GM23248 (cell line): ENCODE data around the gene TNFRSF1B. TPM values are rescaled to one million over a fixed set of nuclear protein-coding genes. Genes with fewer than 3 reads are reported as not detected.

Experiments
- DNase-seq: peaks from one replicate; pipeline ENCODE4 v3.0.0-alpha.2; 2015
- H2AFZ ChIP-seq: fragments of 200-600 bp; sonication (generic); 2 replicates; pipeline ENCODE4 v1.6.1; 2016; ENCODE audit warnings: antibody characterized with exemption
- H3F3A ChIP-seq: fragments of 200-600 bp; sonication (generic); 2 replicates; pipeline ENCODE4 v1.6.1; 2016; ENCODE audit warnings: mild to moderate bottlenecking, antibody characterized with exemption, mixed run types; ENCODE audit not compliant: insufficient read depth
- H3K27ac ChIP-seq: fragments of 200-600 bp; sonication (generic); 2 replicates; pipeline ENCODE4 v1.5.1; 2016; ENCODE audit warnings: mild to moderate bottlenecking
- H3K27me3 ChIP-seq: fragments of 200-600 bp; sonication (generic); replicated peaks from 2 replicates; pipeline ENCODE4 v1.6.1; 2016; ENCODE audit warnings: mild to moderate bottlenecking; ENCODE audit not compliant: insufficient read depth
- H3K36me3 ChIP-seq: fragments of 200-600 bp; sonication (generic); 2 replicates; pipeline ENCODE4 v1.6.1; 2016; ENCODE audit warnings: low read depth, mild to moderate bottlenecking
- H3K4me1 ChIP-seq: fragments of 200-600 bp; sonication (generic); 2 replicates; pipeline ENCODE4 v1.6.1; 2016; ENCODE audit warnings: mild to moderate bottlenecking; ENCODE audit not compliant: insufficient read depth
- H3K4me2 ChIP-seq: fragments of 200-600 bp; sonication (generic); one replicate; pipeline ENCODE4 v1.6.1; 2016; ENCODE audit warnings: mild to moderate bottlenecking; ENCODE audit not compliant: unreplicated experiment
- H3K4me3 ChIP-seq: fragments of 200-600 bp; sonication (generic); 2 replicates; pipeline ENCODE4 v1.5.1; 2016; ENCODE audit warnings: mild to moderate bottlenecking
- H3K79me2 ChIP-seq: fragments of 200-600 bp; sonication (generic); 2 replicates; pipeline ENCODE4 v1.6.1; 2016; ENCODE audit warnings: mild to moderate bottlenecking; ENCODE audit not compliant: insufficient read depth
- H3K9ac ChIP-seq: fragments of 200-600 bp; sonication (generic); 2 replicates; pipeline ENCODE4 v1.6.1; 2016; ENCODE audit warnings: mild to moderate bottlenecking
- H3K9me2 ChIP-seq: fragments of 200-600 bp; sonication (generic); 2 replicates; pipeline ENCODE4 v1.6.1; 2016; ENCODE audit warnings: mixed run types, mild to moderate bottlenecking, moderate library complexity; ENCODE audit not compliant: insufficient read depth
- H3K9me3 ChIP-seq: fragments of 200-600 bp; sonication (generic); one replicate; pipeline ENCODE4 v1.6.1; 2017; ENCODE audit warnings: low read depth
- H4K20me1 ChIP-seq: fragments of 200-600 bp; sonication (generic); 2 replicates; pipeline ENCODE4 v1.6.0; 2016; ENCODE audit not compliant: insufficient read depth
- EZH2 ChIP-seq: fragments of 200-600 bp; sonication (generic); IDR thresholded peaks from 2 replicates; pipeline ENCODE4 v1.6.1; 2018; ENCODE audit warnings: antibody characterized with exemption, mild to moderate bottlenecking; ENCODE audit not compliant: insufficient read depth, poor library complexity, severe bottlenecking
- EZH2phosphoT487 ChIP-seq: fragments of 200-600 bp; sonication (generic); IDR thresholded peaks from 2 replicates; pipeline ENCODE4 v1.6.1; 2018; ENCODE audit warnings: antibody characterized with exemption, moderate library complexity, mild to moderate bottlenecking, low read depth; ENCODE audit not compliant: insufficient read depth
- WGBS, 2 experiments: methylation state at CpG; one replicate each; pipeline ENCODE4 v1.1.6; 2015 to 2017; ENCODE audit warnings: low lambda C conversion rate in 2 of 2, low coverage in 1 of 2; ENCODE audit errors: missing lambda C conversion rate in 2 of 2; 5-methylcytosine and 5-hydroxymethylcytosine counted together
- in situ Hi-C: fragments of 300-500 bp; cut with MboI; formaldehyde crosslinking; loops from 2 replicates; pipeline ENCODE4 v1.15.0; 2020
- polyA plus RNA-seq: library from polyadenylated mRNA; unstranded; fragments of >200 nt; fragmentation: Nextera tagmentation; extraction: Ambion mirVana; gene quantifications from 2 replicates; pipeline ENCODE4 v1.2.1, GENCODE V29; 2016
- total RNA-seq: library from RNA; depleted of rRNA; stranded (reverse); fragments of >200 nt; shearing (Covaris generic); gene quantifications from 2 replicates; pipeline ENCODE4 v1.2.3, GENCODE V29; 2014

TNFRSF1B gene
- total and polyA plus RNA-seq, 2 experiments from 2014 or later, result 1.1 to 2.9 TPM

GRCh38 chr1:12129624-12130023 lies 37.2 kb upstream of the TNFRSF1B start:
- no peak overlapping the region for H3K4me2 ChIP-seq
- TF ChIP-seq EZH2 (no peak), EZH2phosphoT487 (no peak)
- in situ Hi-C loops, result no loop called here

GRCh38 chr1:12130466-12131130 lies 36.2 kb upstream of the TNFRSF1B start:
- WGBS, 2 experiments, result 91 to 95% methylated on average over 13 of the region's 13 CpGs
- in situ Hi-C loops, result no loop called here
- Histone ChIP-seq H3K4me2 (no peak overlapping the region), H3K9me2 (no peaks in the 10 kb centered on the region), H2AFZ (no peak overlapping the region), H3K9me3 (no peaks in the 10 kb centered on the region), H3K36me3 (no peaks in the 10 kb centered on the region), H3F3A (peaks cover 17% of the 10 kb centered on the region), H4K20me1 (no peaks in the 10 kb centered on the region), H3K27ac (no peak overlapping the region), H3K4me1 (peaks cover 16% of the 10 kb centered on the region), H3K27me3 (no peaks in the 10 kb centered on the region), H3K9ac (no peak overlapping the region), H3K79me2 (no peaks in the 10 kb centered on the region), H3K4me3 (no peak overlapping the region)
- no peak for DNase-seq
- TF ChIP-seq EZH2 (no peak), EZH2phosphoT487 (no peak)

More at GRCh38 chr1:12129624-12130023, 37.2 kb upstream of the TNFRSF1B start:
- DNase-seq, result no peak
- WGBS, 2 experiments, result 85 to 88% methylated on average over 12 of the region's 12 CpGs
- no peak overlapping the region for H3K27ac ChIP-seq
- H3K79me2 ChIP-seq, result no peaks in the 10 kb centered on the region
- no peaks in the 10 kb centered on the region for H3K9me3 ChIP-seq
- H3K36me3 ChIP-seq, result no peaks in the 10 kb centered on the region
- H3F3A ChIP-seq, result peaks cover 17% of the 10 kb centered on the region
- H3K27me3 ChIP-seq, result no peaks in the 10 kb centered on the region
- H4K20me1 ChIP-seq, result no peaks in the 10 kb centered on the region
- H3K9me2 ChIP-seq, result no peaks in the 10 kb centered on the region
- peaks cover 16% of the 10 kb centered on the region for H3K4me1 ChIP-seq
- no peak overlapping the region for H3K4me3 ChIP-seq
- H2AFZ ChIP-seq, result no peak overlapping the region
- H3K9ac ChIP-seq, result no peak overlapping the region

GRCh38 chr1:12132078-12132477 lies 34.7 kb upstream of the TNFRSF1B start:
- Histone ChIP-seq H3K27ac (peak overlapping the region; percentile 71), H3K27me3 (no peaks in the 10 kb centered on the region), H3K4me3 (no peak overlapping the region), H3K36me3 (no peaks in the 10 kb centered on the region), H2AFZ (no peak overlapping the region), H3K79me2 (no peaks in the 10 kb centered on the region), H3K4me2 (peak overlapping the region; percentile 55), H3K4me1 (peaks cover 16% of the 10 kb centered on the region), H3K9me2 (no peaks in the 10 kb centered on the region), H4K20me1 (no peaks in the 10 kb centered on the region), H3K9me3 (no peaks in the 10 kb centered on the region), H3K9ac (peak overlapping the region; percentile 23; the same call in 1 of the 2 replicates), H3F3A (peaks cover 22% of the 10 kb centered on the region)
- WGBS, 2 experiments, result 6 to 11% methylated on average over 8 of the region's 8 CpGs
- in situ Hi-C loops, result no loop called here
- peak; percentile 93 for DNase-seq
- no peak for TF ChIP-seq EZH2
- TF ChIP-seq EZH2phosphoT487, result no peak

- WGBS, 2 experiments, result 95 to 97% methylated on average over 10 of the region's 10 CpGs
- H3K27ac ChIP-seq, result no peak overlapping the region
- in situ Hi-C loops, result no loop called here
These were observed 32.1 kb upstream of the TNFRSF1B start for GRCh38 chr1:12134716-12135115.

More at GRCh38 chr1:12134716-12135115, 32.1 kb upstream of the TNFRSF1B start:
- H2AFZ ChIP-seq, result no peak overlapping the region
- H3K4me2 ChIP-seq, result no peak overlapping the region
- H3K9ac ChIP-seq, result no peak overlapping the region
- H3K9me3 ChIP-seq, result no peaks in the 10 kb centered on the region
- DNase-seq, result no peak
- TF ChIP-seq EZH2 (no peak), EZH2phosphoT487 (no peak)
- no peaks in the 10 kb centered on the region for H4K20me1 ChIP-seq
- no peaks in the 10 kb centered on the region for H3K9me2 ChIP-seq
- H3K36me3 ChIP-seq, result no peaks in the 10 kb centered on the region
- H3K4me1 ChIP-seq, result peaks cover 16% of the 10 kb centered on the region
- no peak overlapping the region for H3K4me3 ChIP-seq
- no peaks in the 10 kb centered on the region for H3K79me2 ChIP-seq
- H3F3A ChIP-seq, result peaks cover 22% of the 10 kb centered on the region
- no peaks in the 10 kb centered on the region for H3K27me3 ChIP-seq
